GM21528 (cell line): ENCODE measurements around the gene SKI.
"Not testable (repeated sequence)": the region's sequence is repeated elsewhere in the genome, so short reads cannot be mapped to it uniquely, and the experiment has no call there.

ENCODE experiments used
- ATAC-seq: cut with Tn5 transposase; IDR thresholded peaks from one replicate; pipeline ENCODE4 v1.9.1; 2021; ENCODE audit warnings: mild to moderate bottlenecking, moderate library complexity; ENCODE audit not compliant: unreplicated experiment, low FRiP score

Gene SKI

DNA sequence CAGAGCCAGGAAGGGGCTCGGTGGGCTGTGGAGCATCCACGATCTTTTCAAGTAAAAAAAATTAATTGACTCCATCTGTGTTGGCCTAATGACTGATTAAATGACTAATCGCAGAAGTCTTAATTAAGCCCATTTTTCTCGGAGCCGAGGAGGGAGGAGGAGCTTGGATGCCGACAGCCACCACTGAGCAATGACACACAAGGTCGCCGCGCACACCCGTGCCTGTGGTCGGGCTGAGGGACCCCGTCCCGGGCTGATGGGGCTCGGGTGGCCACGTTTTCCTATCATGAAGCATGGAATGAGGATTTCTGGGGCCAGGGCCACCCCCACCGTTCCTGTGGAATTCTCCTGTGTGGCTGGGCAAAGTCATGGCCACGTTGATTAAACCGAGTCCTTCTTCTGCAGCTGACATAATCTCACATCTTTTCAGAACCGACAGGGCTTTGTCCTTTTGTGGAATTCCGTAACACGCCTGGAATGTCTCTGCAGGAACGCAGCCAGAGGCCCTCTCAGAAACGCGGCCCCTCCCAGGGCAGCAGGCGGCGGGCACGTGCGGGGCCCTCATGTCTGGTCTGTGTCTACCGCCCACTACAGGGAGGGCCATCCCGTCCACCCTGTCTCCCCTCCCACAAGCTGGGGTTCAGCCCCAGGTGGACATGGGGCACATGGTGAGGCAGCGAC, 102.5 kb downstream of the SKI start:
- ATAC-seq = no peak

DNA sequence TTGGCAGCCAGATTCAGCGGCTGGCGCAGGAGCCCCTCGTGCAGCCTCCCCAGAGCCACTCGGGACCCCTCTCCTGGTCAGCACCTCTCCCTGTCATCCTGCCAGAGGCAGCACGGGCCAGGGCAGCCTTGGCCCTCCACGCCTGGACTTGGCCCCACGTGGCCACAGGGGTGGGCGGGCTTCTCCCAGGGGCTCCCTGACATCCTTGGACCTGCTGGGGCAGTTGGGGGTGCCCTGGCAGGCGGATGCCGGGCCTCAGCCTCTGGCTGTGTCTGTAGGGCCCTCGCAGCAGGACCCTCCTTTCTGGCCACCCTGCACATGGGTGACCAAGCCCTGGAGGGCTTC, 103.1 kb downstream of the SKI start:
- no peak for ATAC-seq

DNA sequence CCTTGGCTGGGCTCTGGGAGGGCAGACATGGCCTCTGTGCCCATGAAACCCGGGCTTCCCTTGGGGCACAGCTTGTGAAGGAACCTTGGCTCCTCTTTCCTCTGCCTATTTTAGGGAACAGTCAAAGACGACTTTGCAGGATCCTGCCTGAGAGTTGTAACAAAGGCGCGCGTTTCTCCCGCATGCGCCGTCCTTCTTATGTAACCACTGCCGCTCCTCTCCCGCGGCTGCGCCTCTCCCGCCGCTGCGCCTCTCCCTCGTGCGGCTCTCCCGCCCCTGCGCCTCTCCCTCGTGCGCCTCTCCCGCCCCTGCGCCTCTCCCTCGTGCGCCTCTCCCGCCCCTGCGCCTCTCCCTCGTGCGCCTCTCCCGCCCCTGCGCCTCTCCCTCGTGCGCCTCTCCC, 103.5 kb downstream of the SKI start:
- not testable (repeated sequence) for ATAC-seq

DNA sequence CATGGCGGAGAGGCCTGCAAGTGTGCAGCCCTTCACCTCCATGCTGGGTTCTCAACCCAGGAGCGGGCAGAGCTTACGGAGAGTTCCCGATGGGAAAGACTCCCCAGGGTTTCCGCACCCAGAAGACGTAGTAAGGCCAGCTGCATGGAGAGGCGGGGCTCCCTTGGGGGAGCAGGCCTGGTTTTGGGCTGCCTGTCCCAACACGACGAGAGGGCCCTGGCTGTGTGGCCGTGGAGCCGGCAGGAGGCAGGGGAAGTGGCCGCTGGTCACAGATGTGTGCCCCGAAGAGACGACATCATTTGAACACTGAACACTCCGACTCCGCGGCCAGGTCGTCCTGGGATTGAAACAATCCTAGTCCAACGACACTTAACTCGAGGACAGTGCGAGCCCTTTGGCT, 106.2 kb downstream of the SKI start:
- ATAC-seq = no peak

DNA sequence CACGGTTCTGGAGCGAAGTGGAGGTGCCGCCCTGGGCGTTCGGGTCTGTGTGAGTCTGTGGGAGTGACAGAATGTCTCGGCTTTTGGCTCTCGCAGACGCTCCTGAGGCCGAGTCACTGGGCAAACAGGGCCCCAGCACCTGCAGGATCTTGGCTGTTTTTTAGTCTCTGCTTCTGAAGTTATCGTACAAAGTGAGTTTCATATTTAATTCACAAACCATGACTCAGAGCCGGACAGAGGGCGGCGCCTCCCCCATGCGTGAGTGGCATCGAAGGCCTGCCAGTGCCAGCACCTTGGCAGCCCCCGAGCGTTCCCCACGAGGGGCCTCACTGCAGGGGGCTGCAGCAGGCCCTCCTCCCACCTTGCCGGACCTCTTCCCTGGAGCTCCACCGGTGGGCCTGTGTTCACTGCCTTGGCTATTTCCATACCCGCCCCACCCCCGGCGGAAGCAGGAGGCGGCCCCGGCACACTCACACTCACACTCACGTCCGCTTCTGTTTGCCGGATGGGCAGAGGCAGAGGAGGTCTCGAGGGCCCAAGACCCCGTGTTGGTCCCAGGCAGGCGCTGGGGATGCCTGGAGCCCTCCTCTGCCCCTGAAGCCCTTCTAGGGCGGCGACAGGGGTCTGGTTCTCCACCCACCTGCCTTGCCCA, 106.9 kb downstream of the SKI start:
- no peak for ATAC-seq

DNA sequence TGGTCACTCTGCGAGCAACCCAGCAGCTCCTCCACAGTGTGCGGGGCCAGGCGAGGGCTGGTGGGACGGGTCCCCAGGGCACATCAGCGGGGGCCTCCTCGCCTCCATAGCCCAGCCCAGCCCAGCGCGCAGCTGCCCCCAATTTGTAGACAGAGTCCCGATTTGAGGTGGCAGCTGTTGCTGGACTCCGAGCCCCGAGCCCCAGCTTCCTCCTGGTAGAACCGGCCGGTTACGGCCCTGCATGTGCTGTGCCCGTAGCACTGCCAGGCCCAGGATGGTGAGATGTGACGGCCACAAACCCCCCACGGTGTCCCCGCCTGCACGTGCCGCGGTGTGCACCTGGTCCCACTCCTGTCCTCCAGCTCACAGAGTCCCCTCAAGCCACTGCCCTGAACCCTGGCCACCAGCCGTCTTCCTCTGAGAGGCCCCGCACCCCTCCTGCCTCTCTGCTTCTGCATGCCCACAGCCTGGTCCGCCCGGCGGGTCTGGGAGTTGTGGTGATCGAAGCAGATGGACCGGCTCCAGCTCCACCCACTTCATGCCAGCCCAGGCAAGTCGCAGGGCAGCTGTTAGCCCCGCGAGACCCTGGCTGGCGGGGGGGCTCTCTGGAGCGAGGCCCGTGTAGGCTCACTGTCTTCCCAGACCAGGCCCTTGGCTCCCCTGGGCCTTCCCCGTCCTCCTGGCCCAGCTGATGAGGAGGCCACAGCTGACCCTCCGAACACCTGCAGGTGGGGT, 107.8 kb downstream of the SKI start:
- ATAC-seq = no peak

DNA sequence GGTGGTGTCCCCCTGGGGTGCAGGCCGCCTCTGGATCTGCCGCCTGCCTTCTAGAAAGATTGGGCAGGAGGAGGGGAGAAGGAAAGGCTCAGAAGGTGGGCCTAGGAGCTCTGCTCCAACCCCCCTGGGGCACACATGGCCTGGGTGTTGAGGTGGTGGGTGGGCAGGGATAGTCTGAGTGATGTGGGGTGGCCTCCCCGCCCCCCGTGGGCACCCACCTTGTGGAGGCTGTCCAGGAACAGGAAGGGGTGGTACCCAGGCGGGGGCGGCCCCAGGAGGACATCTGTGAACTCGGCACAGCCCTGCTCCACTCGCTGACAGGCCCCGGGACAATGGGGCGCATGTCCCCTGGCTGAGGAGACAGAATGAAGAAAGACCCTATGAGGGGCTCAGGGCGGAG, 108.4 kb downstream of the SKI start:
- no peak for ATAC-seq

DNA sequence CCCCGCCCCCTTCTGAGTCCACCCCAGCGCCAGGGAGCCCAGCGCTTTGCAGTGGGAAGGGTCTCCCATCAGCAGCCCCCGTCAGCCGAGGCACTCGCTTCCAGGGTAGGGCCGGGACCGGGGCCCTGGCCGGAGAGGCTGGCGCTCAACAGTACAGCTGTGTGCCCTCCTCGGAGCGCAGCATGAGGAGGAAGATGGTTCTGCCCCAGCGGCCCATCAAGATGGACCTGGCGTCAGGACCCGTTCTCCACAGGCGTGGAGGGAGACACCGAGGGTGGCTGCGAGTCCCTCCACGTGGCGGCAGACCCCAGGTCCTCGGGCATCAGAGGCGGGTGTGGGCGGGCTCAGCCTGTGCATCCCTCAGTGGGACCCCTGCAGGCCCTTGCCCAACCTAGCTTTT, 109.0 kb downstream of the SKI start:
- no peak for ATAC-seq

DNA sequence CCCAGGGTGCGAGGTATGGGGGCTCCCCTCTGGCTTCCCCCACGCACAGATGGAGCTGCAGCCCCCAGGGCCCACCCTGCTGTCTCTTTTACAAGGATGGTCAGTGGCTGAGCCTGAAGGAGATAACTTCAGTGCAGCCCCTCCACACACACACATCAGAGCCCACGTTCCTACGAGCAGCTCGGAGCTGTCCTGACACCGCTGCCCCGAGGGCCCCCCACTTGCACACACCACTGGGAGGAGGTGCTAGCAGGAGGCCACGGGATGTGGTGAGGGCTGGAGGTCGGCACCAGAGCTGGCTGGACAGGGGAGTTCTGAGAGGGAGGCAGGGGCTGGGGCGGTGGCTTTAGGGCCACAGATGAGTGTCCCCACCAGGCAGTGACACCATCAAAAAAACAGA, 109.4 kb downstream of the SKI start:
- ATAC-seq = no peak

DNA sequence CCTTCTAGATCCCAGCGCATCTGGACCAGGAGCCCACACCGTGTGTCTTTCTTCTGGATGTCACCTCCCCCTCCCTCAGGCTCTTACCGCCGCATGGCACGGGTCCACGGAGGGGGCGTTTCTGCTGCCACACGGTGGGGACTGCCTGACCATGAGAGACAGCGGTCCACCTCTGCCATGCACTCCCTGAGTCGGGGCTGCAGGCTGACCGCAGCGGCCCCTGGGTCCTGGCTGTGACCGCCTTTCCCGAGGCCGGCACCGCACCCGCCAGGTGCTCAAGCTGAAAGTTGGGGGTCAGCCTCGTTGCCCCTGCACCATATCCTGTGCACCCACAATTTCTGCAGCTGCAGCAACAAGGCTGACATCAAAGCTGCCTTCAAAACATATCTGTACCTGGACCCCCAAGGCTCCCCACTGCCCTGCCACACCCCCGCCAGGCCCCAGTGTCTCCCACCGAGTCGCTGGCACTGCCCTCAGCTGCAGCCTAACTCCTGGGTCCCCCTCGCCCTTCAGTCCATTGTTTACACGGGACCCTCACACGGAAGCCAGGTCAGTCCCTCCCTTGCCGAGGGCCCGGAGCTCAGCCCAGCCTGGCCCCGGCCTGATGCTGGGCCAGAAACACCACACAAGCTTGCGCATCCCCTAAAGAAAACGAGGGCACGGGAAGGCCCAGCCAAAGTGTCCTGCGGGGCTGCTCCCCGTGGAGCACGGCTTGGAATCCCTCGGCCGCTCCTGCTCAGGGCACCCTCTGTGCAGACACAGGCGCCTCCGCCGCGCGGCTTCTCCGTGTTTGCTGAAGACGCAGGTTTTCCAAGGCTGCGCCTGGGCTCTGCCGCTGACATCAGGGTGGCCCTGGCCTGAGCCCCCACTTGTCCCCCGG, 111.3 kb downstream of the SKI start:
- no peak for ATAC-seq

DNA sequence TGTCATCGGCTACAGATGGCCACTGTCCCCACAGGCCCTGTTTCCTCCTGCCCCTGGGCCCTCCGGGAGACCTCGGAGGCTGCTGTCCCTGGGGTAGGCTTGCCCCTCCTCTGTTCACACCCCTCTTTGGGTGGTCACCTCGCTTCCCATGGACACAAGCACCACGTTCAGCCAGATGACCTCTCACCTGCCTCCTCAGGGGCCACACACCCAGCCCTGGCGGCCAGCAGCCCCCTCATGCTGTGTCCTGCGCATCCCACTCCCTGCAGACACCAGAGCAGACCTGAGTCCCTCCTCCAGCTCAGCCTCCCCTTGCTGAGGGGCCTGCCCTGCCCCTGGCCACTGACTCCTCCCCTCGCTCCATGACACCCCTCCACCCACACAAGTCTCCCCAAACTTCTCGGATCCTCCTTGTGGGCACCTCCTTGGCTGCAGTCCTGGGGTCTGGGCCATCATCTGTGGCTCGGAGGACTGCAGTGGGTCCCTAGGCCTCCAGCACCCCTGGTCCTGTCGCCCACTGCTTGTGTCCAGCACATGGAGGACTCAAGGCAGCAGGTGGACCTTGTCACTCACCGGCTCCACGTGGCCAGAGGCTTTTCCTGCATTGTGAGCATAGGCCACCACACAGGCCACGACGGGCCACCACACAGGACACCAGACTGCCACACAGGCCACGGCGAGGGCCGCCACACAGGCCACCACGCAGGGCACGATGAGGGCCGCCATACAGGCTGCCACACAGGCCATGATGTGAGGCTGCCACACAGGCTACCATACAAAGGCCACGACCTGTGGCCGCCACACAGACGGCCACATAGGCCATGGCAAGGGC, 112.2 kb downstream of the SKI start:
- ATAC-seq = no peak

DNA sequence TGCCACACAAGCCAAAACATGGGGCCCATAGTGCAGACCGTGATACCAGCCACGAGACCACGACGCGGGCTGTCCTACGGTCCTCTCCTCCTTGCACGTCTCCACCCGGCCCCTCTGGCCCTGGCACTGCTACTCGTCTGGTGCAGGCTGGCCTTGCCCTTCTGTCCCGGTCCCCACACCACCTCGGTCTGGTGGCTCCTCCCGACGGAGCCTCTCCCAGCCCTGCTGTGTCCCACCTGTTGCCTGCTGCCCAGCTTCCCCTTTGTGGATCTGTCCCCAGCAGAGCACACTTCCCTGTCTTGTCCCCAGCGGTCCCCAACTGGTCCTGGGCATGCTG, 112.8 kb downstream of the SKI start:
- no peak for ATAC-seq

DNA sequence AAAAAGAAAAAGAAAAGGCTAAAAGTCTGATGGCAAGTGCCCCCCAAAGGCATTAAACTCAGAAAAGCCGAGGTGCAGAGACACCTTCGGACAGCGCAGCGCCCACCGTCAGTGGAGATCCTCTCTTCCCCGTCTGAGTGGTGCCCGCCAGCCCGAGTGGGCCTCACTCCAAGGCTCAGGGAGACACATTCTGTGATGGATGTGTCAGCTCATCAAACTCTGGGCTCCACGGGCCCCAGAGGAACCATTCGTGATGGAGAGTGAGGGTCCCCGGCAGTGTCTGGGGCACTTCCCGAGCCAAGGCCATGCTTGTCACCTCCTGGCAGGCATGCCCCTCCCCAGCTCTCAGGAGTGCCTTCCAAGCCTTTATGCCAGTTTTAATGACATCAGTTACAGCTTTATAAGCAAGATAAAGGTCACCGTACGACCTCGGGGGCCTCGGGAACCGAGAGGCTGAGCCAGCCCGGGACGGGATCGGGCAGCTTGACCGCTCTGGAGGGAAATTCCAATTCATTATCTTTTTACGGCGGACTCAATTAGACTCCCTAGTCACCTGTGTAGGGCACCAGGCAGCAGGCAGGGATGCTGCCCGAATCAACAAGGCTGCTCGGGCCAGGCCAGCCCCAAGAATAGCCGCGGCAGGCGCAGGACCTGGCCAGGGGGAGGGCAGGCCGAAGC, 113.7 kb downstream of the SKI start:
- ATAC-seq = no peak

DNA sequence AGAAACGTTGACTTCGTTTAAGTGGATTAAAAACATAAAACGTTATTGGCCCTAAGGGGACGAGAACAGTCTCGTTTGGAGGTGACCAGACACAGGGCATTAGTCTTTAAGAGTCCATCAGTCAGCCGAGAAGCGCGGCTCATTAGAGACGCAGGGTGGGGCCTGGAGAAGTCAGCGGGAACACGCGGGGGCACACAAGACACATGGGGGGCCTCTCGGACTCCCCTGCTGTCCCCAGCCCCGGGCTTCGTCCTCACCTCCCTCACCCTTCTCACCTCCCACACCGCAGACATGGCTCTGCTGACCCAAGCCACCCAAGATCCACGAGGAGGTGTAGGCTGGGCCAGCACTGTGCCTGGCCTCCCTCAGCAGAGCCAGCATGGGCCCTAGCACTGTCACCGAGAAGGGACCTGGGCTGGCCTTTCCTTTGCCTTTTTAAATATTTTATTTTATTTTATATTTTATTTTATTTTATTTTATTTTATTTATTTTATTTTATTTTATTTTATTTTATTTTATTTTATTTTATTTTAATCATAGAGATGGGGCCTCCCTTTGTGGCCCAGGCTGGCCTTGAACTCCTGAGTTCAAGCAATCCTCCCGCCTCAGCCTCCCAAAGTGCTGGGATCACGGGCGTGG, 114.4 kb downstream of the SKI start:
- ATAC-seq = no peak

DNA sequence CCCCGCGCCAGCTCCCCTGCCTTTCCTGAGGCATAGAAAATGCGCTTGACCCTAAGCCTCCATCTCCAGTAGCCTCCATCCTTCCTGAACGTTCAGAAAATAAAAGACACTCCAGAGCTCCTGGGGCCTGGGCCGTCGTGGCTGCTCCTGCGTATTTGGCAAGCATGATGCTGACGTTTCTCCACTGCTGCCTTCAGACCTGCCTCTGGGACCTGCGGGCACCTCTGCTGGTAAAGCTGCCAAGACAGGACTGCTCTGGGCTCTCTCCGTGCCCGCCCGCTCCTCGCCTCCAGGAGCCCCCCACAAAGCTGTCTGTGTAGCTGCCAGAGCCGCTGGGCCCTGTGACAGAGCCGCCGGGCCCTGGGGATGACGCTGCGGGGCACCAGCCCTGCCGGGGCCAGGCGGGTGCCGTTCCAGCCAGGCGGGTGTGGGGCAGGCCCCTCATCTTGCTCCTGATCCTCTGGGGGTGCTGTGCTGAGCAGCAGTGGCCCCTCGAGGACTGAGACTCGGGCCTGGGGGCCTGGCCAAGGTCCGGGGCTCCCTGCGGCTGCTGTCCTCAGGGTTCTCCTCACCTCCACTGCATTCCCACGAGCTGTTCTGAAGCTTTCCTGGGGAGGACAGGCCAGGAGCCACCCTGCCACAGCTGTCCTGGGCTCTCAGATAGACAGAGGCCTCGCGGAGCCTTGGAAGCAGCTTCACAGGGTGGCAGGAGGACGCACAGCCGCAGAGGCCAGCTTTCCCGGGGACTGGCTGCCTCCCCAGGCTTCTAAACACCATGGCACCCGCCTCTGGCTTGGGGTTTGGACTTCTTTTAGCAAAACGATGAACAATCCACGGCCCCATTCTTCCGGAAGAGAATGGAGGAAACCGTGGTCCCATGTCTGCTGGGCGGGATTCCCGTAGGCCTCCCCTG, 115.2 kb downstream of the SKI start:
- ATAC-seq = no peak

DNA sequence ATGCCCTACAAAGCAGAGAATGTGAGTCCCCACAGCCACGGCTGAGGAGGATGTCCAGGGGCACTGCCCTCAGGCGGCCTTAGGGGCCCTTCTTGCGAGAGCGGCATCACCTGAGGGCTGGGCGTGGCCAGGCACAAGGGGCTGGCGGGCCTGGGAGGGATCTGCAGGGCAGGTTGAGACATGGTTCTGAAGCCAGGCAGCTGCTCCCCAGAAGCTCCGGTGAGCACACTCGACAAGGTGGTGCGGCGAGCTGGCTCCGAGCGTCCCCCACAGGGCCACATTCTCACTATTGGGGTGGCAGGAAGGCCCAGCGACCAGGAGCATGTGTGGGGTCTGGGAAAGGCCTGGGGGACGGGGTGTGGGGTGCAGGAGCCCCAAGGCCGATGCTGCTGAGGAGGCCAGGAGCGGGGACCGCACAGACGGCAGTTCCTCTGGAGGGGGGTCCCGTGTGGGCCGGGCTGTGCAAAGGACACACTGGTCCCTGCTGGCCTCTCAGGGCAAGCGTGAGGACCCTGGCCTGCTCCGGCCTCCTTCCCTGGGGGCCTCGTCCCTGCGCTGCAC, 116.1 kb downstream of the SKI start:
- ATAC-seq = no peak

DNA sequence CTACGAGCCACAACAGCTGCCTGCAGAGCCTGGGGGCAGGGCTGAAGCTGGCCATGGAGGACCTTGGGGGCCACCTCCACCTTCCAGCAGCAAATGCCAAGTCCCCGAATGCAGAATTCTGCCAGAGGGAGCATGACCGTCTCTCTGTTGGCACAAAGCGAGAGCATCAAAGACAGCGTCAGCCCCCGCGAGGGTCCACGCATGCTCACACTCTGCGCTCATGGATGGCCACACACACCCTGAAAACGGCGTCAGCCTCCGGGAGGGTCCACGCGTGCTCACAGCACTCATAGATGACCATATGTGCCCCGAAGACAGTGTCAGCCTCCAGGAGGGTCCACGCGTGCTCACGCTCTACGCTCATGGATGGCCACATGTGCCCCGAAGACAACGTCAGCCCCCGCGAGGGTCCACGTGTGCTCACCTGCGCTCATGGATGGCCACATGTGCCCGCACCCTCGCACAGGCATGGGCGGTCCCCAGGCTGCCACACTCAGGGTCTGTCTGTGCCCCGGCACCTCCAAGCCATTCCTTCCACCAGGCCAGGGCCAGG, 116.7 kb downstream of the SKI start:
- ATAC-seq = no peak
